Heart right ventricle (tissue), 16 donors: ENCODE measurements around the gene HTR2C. TPM values are rescaled to one million over a fixed set of nuclear protein-coding genes. Genes with fewer than 3 reads are reported as not detected.

Experiments used
- ATAC-seq, 8 donors: fragments of 200-7000 bp; cut with Tn5 transposase; one replicate each; pipeline ENCODE4 v1.9.1; 2020; ENCODE audit warnings: mild to moderate bottlenecking in 8 of 8, moderate library complexity in 8 of 8, moderate number of reproducible peaks in 1 of 8
- DNase-seq, 2 donors: peaks; one replicate each; pipeline ENCODE4 v3.0.0-alpha.2; 2020
- H3K27ac ChIP-seq, 10 donors: fragments of 200-600 bp; sonication (generic) in 2 of 10; one replicate each; pipeline versions ENCODE4 v1.5.0 to v1.8.0; 2020 to 2022; ENCODE audit warnings: mild to moderate bottlenecking in 3 of 10
- H3K27me3 ChIP-seq, 7 donors: fragments of 200-600 bp; one replicate each; pipeline ENCODE4 v1.8.0; 2021 to 2022; ENCODE audit warnings: mild to moderate bottlenecking in 2 of 7
- H3K36me3 ChIP-seq, 9 donors: fragments of 200-600 bp; sonication (generic) in 1 of 9; one replicate each; pipeline versions ENCODE4 v1.5.0 to v1.8.0; 2020 to 2022; ENCODE audit warnings: mild to moderate bottlenecking in 2 of 9
- H3K4me1 ChIP-seq, 9 donors: fragments of 200-600 bp; sonication (generic) in 1 of 9; one replicate each; pipeline versions ENCODE4 v1.5.0 to v1.8.0; 2020 to 2022; ENCODE audit warnings: mild to moderate bottlenecking in 4 of 9
- H3K4me3 ChIP-seq, 10 donors: fragments of 200-600 bp; sonication (generic) in 2 of 10; one replicate each; pipeline versions ENCODE4 v1.5.0 to v1.8.0; 2020 to 2022; ENCODE audit warnings: mild to moderate bottlenecking in 7 of 10, moderate library complexity in 2 of 10
- H3K9me3 ChIP-seq, 11 donors: fragments of 200-600 bp in 10 of 11; sonication (generic) in 2 of 11; one replicate each; pipeline versions ENCODE4 v1.5.0 to v1.8.0; 2013 to 2022; ENCODE audit warnings: mild to moderate bottlenecking in 2 of 11, control low read depth in 1 of 11, moderate library complexity in 1 of 11
- CTCF ChIP-seq, 9 donors: fragments of 200-600 bp; sonication (generic) in 2 of 9; IDR thresholded peaks; one replicate each; pipeline versions ENCODE4 v1.5.0 to v1.8.0; 2021 to 2022; ENCODE audit warnings: antibody characterized with exemption in 9 of 9, mild to moderate bottlenecking in 5 of 9, moderate library complexity in 1 of 9
- WGBS, 2 donors: extraction: QIAGEN DNeasy Blood & Tissue Kit; methylation state at CpG; one replicate each; pipeline ENCODE4 v1.1.7; 2013; ENCODE audit warnings: inconsistent platforms in 1 of 2; 5-methylcytosine and 5-hydroxymethylcytosine counted together
- intact Hi-C, 10 donors: fragments of 100-400 bp; cut with DNase I; formaldehyde crosslinking; loops; one replicate each; pipeline versions ENCODE4 v1.11.1 to v1.14.2; 2022
- polyA plus RNA-seq, 2 donors: library from polyadenylated mRNA; stranded (reverse); fragments of 200-250 nt; gene quantifications; one replicate each; pipeline ENCODE4 v1.2.3, GENCODE V29; 2013
- total RNA-seq, 10 donors: library from RNA; stranded (reverse); fragmentation: NEBNext Ultra II Directional in 3 of 10; extraction: Animal tissue kit (Norgen Biotek cat#: 25700) in 3 of 10; gene quantifications; one replicate each; pipeline versions ENCODE4 v1.2.1 to v1.2.4, GENCODE V29; 2021 to 2023
- donor health status: Arrhythmogenic right ventricular cardiomyopathy.
- donor health status: ischemic (EF 13 %, LVEDD 7.1; RV severe dilation, severe dysfunction).
- donor health status: healthy with polysubstance abuse.
- donor health status: DM: no; HTN: yes; CAD: no.
- donor health status: DM: no; HTN: no; CAD: no.
- donor health status: ischemic (EF 25% LVEDD 6.9; RV normal size, moderate dysfunction).
- donor health status: ischemic (EF 25% LVEDD 5.7; RV mildly dilated, moderate dysfunction).
- donor health status: healthy.
- donor health status: DM: yes; HTN: yes; CAD: no.
- donor health status: Ischemic cardiomyopathy.
- donor health status: ischemic (EF 35%, LVEDD 5.7; RV mildly dilated, moderate dysfunction).
- donor health status: nonischemic (EF 11% LVEDD 7.7; RV severe dilation, severe dysfunction).
- donor health status: DM: yes; HTN: yes; CAD: no.
- donor health status: PGD.
- donor health status: ischemic (EF 29% LVEDD 5.4; RV normal size, mild dysfunction).
- donor health status: nonischemic (EF 23%, LVEDD 6.1; RV moderate dilation, normal function).

HTR2C gene
- total and polyA plus RNA-seq, 12 donors = not detected

GRCh38 chrX:114619874-114620273 lies 36.0 kb downstream of the HTR2C start:
- Histone ChIP-seq H3K4me3 (no peak overlapping the region), H3K4me1 (no peaks in the 10 kb centered on the region), H3K27ac (no peak overlapping the region), H3K27me3 (peaks cover 0 to 30% (median 0%) of the 10 kb centered on the region in 7 donors), H3K36me3 (no peaks in the 10 kb centered on the region), H3K9me3 (no peaks in the 10 kb centered on the region)
- no peak for DNase-seq
- 60 to 65% methylated on average over 2 of the region's 2 CpGs for WGBS, 2 donors
- intact Hi-C loops = loop anchor here in 6 of 10 donors (5.0 to 10.0 kb wide), 4 partner anchors 335 to 525 kb away; no protein-coding TSS in a partner anchor
- ATAC-seq = no peak
- TF ChIP-seq CTCF (IDR thresholded peaks at IDR 0.05) = peak in 6 of 9 donors; percentile 10 to 48 (median 32)

- DNase-seq = no peak
- H3K27ac ChIP-seq = no peak overlapping the region
- H3K36me3 ChIP-seq = no peaks in the 10 kb centered on the region
- ATAC-seq = no peak
- H3K4me1 ChIP-seq = no peaks in the 10 kb centered on the region
- peaks cover 0 to 30% (median 0%) of the 10 kb centered on the region in 7 donors for H3K27me3 ChIP-seq
- H3K9me3 ChIP-seq = no peaks in the 10 kb centered on the region
- peak in 7 of 9 donors; percentile 20 to 56 (median 37) for TF ChIP-seq CTCF (IDR thresholded peaks at IDR 0.05)
- H3K4me3 ChIP-seq = no peak overlapping the region
- intact Hi-C loops = loop anchor here in 8 of 10 donors (5.0 to 10.0 kb wide), 6 partner anchors 328 to 521 kb away; no protein-coding TSS in a partner anchor
Observed at GRCh38 chrX:114626323-114626722, 42.4 kb downstream of the HTR2C start.

GRCh38 chrX:114635986-114636385 lies 52.1 kb downstream of the HTR2C start:
- no peaks in the 10 kb centered on the region for H3K4me1 ChIP-seq
- WGBS, 2 donors = 52 to 56% methylated on average over 1 of the region's 1 CpG
- ATAC-seq = no peak
- no peak for DNase-seq
- intact Hi-C loops = no loop called here
- H3K27ac ChIP-seq = no peak overlapping the region
- H3K4me3 ChIP-seq = no peak overlapping the region
- no peak for TF ChIP-seq CTCF (IDR thresholded peaks at IDR 0.05)
- H3K9me3 ChIP-seq = no peaks in the 10 kb centered on the region
- H3K36me3 ChIP-seq = no peaks in the 10 kb centered on the region
- peaks cover 0 to 24% (median 0%) of the 10 kb centered on the region in 7 donors for H3K27me3 ChIP-seq

GRCh38 chrX:114650351-114650750 lies 66.5 kb downstream of the HTR2C start:
- DNase-seq = no peak
- Histone ChIP-seq H3K27ac (no peak overlapping the region), H3K9me3 (no peaks in the 10 kb centered on the region), H3K4me1 (no peaks in the 10 kb centered on the region), H3K4me3 (no peak overlapping the region), H3K27me3 (peaks cover 0 to 50% (median 0%) of the 10 kb centered on the region in 7 donors), H3K36me3 (no peaks in the 10 kb centered on the region)
- TF ChIP-seq CTCF (IDR thresholded peaks at IDR 0.05) = no peak
- no peak for ATAC-seq
- intact Hi-C loops = no loop called here
